K562 (cell line): Measurements from ENCODE around the gene CASKIN2. TPM values are rescaled to one million over a fixed set of nuclear protein-coding genes. Genes with fewer than 3 reads are reported as not detected.
A peak's percentile ranks its signal among the peaks of the same experiment; 100 is the strongest.

Experiments
- BDP1 ChIP-seq: IDR thresholded peaks from 3 replicates; pipeline ENCODE4 v1.6.1; 2011; ENCODE audit not compliant: insufficient read length, insufficient read depth
- CBFA2T3 ChIP-seq: fragments of 450-650 bp; IDR thresholded peaks from 2 replicates; pipeline ENCODE4 v1.6.1; 2017
- CREB3L1 ChIP-seq: fragments of 450-650 bp; IDR thresholded peaks from 2 replicates; pipeline ENCODE4 v1.6.1; 2014; ENCODE audit warnings: low read depth, mild to moderate bottlenecking, moderate library complexity, borderline replicate concordance
- E2F5 ChIP-seq: sonication (generic); formaldehyde crosslinking; IDR thresholded peaks from 2 replicates; pipeline ENCODE4 v1.8.0; 2022; ENCODE audit warnings: mild to moderate bottlenecking, missing genetic modification reagents
- FOXP1 ChIP-seq: sonication (generic); formaldehyde crosslinking; IDR thresholded peaks from 2 replicates; pipeline ENCODE4 v1.8.0; 2022; ENCODE audit warnings: mild to moderate bottlenecking, missing genetic modification reagents
- GATA2 ChIP-seq: sonication (generic); formaldehyde crosslinking; IDR thresholded peaks from 2 replicates; pipeline ENCODE4 v1.4.0; 2020; ENCODE audit warnings: mild to moderate bottlenecking, missing genetic modification reagents
- GATAD2A ChIP-seq: fragments of 450-650 bp; IDR thresholded peaks from 2 replicates; pipeline ENCODE4 v1.6.1; 2017
- HBP1 ChIP-seq: fragments of 450-650 bp; formaldehyde crosslinking; IDR thresholded peaks from 2 replicates; pipeline ENCODE4 v1.4.0; 2022; ENCODE audit warnings: missing genetic modification characterization
- HDAC3 ChIP-seq: fragments of 450-650 bp; IDR thresholded peaks from 2 replicates; pipeline ENCODE4 v1.6.1; 2018; ENCODE audit warnings: borderline replicate concordance, mild to moderate bottlenecking, moderate library complexity; ENCODE audit not compliant: partially characterized antibody
- KLF13 ChIP-seq: fragments of 450-650 bp; IDR thresholded peaks from 2 replicates; pipeline ENCODE4 v1.6.1; 2016; ENCODE audit warnings: missing genetic modification characterization, low read depth, mild to moderate bottlenecking, missing compliant biosample characterization, moderate library complexity, borderline replicate concordance
- MTA1 ChIP-seq: fragments of 450-650 bp; IDR thresholded peaks from 2 replicates; pipeline ENCODE4 v1.6.1; 2017; ENCODE audit warnings: borderline replicate concordance
- MTA3 ChIP-seq: fragments of 450-650 bp; formaldehyde crosslinking; IDR thresholded peaks from 2 replicates; pipeline ENCODE4 v1.6.1; 2017; ENCODE audit warnings: mild to moderate bottlenecking, borderline replicate concordance
- NFE2 ChIP-seq: IDR thresholded peaks from 2 replicates; pipeline ENCODE4 v1.6.1; 2014; ENCODE audit warnings: antibody characterized with exemption, low read depth
- PHF21A ChIP-seq: fragments of 450-650 bp; IDR thresholded peaks from 2 replicates; pipeline ENCODE4 v1.6.1; 2017; ENCODE audit warnings: low read depth, borderline replicate concordance
- POLR2B ChIP-seq: fragments of 450-650 bp; IDR thresholded peaks from 2 replicates; pipeline ENCODE4 v1.6.1; 2018; ENCODE audit warnings: low read depth; ENCODE audit not compliant: partially characterized antibody
- SAFB ChIP-seq: fragments of 200-400 bp; formaldehyde crosslinking; IDR thresholded peaks from 2 replicates; pipeline ENCODE4 v1.6.1; 2017; ENCODE audit warnings: low read depth, low read length, borderline replicate concordance
- SLC30A9 ChIP-seq: fragments of 250-450 bp; sonication (Bioruptor Pico); IDR thresholded peaks from 2 replicates; pipeline ENCODE4 v1.8.0; 2022; ENCODE audit warnings: mild to moderate bottlenecking, moderate library complexity
- SP2 ChIP-seq: IDR thresholded peaks from 2 replicates; pipeline ENCODE4 v1.6.1; 2011; ENCODE audit warnings: mild to moderate bottlenecking, low read depth, low read length, moderate library complexity; ENCODE audit not compliant: poor library complexity, severe bottlenecking; ENCODE audit errors: extremely low read depth
- SRSF3 ChIP-seq: fragments of 200-400 bp; formaldehyde crosslinking; IDR thresholded peaks from 2 replicates; pipeline ENCODE4 v1.6.1; 2016; ENCODE audit warnings: mild to moderate bottlenecking, low read length, moderate library complexity; ENCODE audit not compliant: insufficient read depth
- ZFP36 ChIP-seq: fragments of 150-350 bp; IDR thresholded peaks from 2 replicates; pipeline ENCODE4 v1.6.1; 2018; ENCODE audit warnings: low read length, low read depth; ENCODE audit not compliant: partially characterized antibody
- ZNF175 ChIP-seq: fragments of 200-800 bp; sonication (Bioruptor generic); IDR thresholded peaks from 2 replicates; pipeline ENCODE4 v1.6.1; 2016; ENCODE audit warnings: low read depth, mild to moderate bottlenecking, missing genetic modification characterization, missing compliant biosample characterization
- ZNF444 ChIP-seq: fragments of 250-450 bp; sonication (Bioruptor Pico); IDR thresholded peaks from 2 replicates; pipeline ENCODE4 v1.4.0; 2020; ENCODE audit warnings: mild to moderate bottlenecking, moderate library complexity
- ZNF717 ChIP-seq: fragments of 250-450 bp; sonication (Bioruptor Pico); IDR thresholded peaks from 2 replicates; pipeline ENCODE4 v1.5.0; 2021
- polyA plus RNA-seq, 8 experiments: library from polyadenylated mRNA; depleted of rRNA in 4 of 8; stranded (reverse) in 5 of 8; unstranded in 3 of 8; fragments of >200 nt; fragmentation: Nextera tagmentation in 2 of 8; fragmentation: Illumina TruSeq in 1 of 8; extraction: Ambion mirVana in 2 of 8; extraction: Trizol in 1 of 8; gene quantifications; 2 replicates each; pipeline versions ENCODE4 v1.2.1 to v1.2.3, GENCODE V29; 2011 to 2014; ENCODE audit warnings: inconsistent platforms in 1 of 8, missing spikeins in 1 of 8
- total RNA-seq, 7 experiments: library from RNA; depleted of rRNA in 6 of 7; stranded (reverse); fragments of >200 nt in 6 of 7; fragmentation: Illumina TruSeq in 2 of 7; extraction: Trizol in 2 of 7; gene quantifications; 2 replicates each; pipeline versions ENCODE4 v1.2.1 to v1.2.3, GENCODE V29; 2011 to 2021; ENCODE audit warnings: low replicate concordance in 1 of 7

Gene CASKIN2
- total and polyA plus RNA-seq, 9 of the 15 experiments (the other 6 are each of a cell fraction or from before 2014, with no cell fraction given) = 0.01 to 12.2 (median 2.1) TPM

GRCh38 chr17:75515496-75516254, at the start of gene CASKIN2 (continued):
- TF ChIP-seq ZNF444 (CRISPR knock-in tag) = no peak
- TF ChIP-seq HBP1 (CRISPR knock-in tag) = no peak
- TF ChIP-seq MTA3 = peak; percentile 89
- no peak for TF ChIP-seq SRSF3
- 0 out of 2 replicates have a peak, but pooled peaks have one; percentile 52 for TF ChIP-seq SAFB
- no peak for TF ChIP-seq NFE2
- no peak for TF ChIP-seq BDP1
- TF ChIP-seq FOXP1 = peak; percentile 97
- TF ChIP-seq KLF13 (tag) = no peak
- 0 out of 2 replicates have a peak, but pooled peaks have one; percentile 50 for TF ChIP-seq CREB3L1
- no peak for TF ChIP-seq SLC30A9 (CRISPR knock-in tag)
- no peak for TF ChIP-seq SP2
- no peak for TF ChIP-seq ZNF717 (CRISPR knock-in tag)
- no peak; the same call in 1 of the 2 replicates for TF ChIP-seq ZNF175 (CRISPR knock-in tag)
- TF ChIP-seq CBFA2T3 = no peak
- peak; percentile 89; the same call in 1 of the 2 replicates for TF ChIP-seq E2F5 (CRISPR knock-in tag)
- TF ChIP-seq POLR2B = no peak
- no peak for TF ChIP-seq GATA2
- no peak for TF ChIP-seq PHF21A
- TF ChIP-seq GATAD2A = peak; percentile 88; the same call in 1 of the 2 replicates
- TF ChIP-seq ZFP36 = no peak
- TF ChIP-seq MTA1 = peak; percentile 27; the same call in 1 of the 2 replicates
- TF ChIP-seq HDAC3 = no peak
